CD8-positive, alpha-beta memory T cell (primary cell): Measurements from ENCODE around the gene CAT. TPM values are rescaled to one million over a fixed set of nuclear protein-coding genes. Genes with fewer than 3 reads are reported as not detected.

Experiments used
- CTCF ChIA-PET: fragments of 350-600 bp; sonication (Branson Sonifier 250); formaldehyde crosslinking; loops from one replicate; lab custom pipeline; 2021; ENCODE audit warnings: antibody characterized with exemption; lab: Charles Lee
- POLR2A ChIA-PET: fragments of 350-600 bp; sonication (Branson Sonifier 250); formaldehyde crosslinking; loops from one replicate; lab custom pipeline; 2021; ENCODE audit warnings: antibody characterized with exemption; lab: Charles Lee
- DNase-seq, 5 donors: peaks; one replicate each; pipeline versions ENCODE4 v3.0.0 to v3.0.0-alpha.2; 2020 to 2022; ENCODE audit warnings: mixed read lengths in 1 of 5
- H3K27ac ChIP-seq: one replicate; pipeline ENCODE4 v1.7.0; 2013; ENCODE audit warnings: low read depth, mild to moderate bottlenecking, low read length, moderate library complexity
- H3K27me3 ChIP-seq: 2 replicates; pipeline ENCODE4 v1.7.0; 2013; ENCODE audit warnings: low read length, mild to moderate bottlenecking; ENCODE audit not compliant: insufficient read depth, poor library complexity, severe bottlenecking
- H3K36me3 ChIP-seq: 2 replicates; pipeline ENCODE4 v1.7.0; 2013; ENCODE audit warnings: mild to moderate bottlenecking, low read length, moderate library complexity; ENCODE audit not compliant: insufficient read depth
- H3K4me1 ChIP-seq: 2 replicates; pipeline ENCODE4 v1.7.0; 2013; ENCODE audit warnings: mild to moderate bottlenecking, low read length, moderate library complexity; ENCODE audit not compliant: insufficient read depth
- H3K4me3 ChIP-seq: 2 replicates; pipeline ENCODE4 v1.7.0; 2013; ENCODE audit warnings: mild to moderate bottlenecking, low read length
- H3K9me3 ChIP-seq: 2 replicates; pipeline ENCODE4 v1.7.0; 2013; ENCODE audit warnings: mild to moderate bottlenecking, low read length
- H3K27ac Mint-ChIP-seq, 8 donors: one replicate each; pipeline ENCODE4 v1.8.0; 2020 to 2021; ENCODE audit warnings: mixed read lengths in 8 of 8, mild to moderate bottlenecking in 6 of 8, inconsistent platforms in 3 of 8, moderate library complexity in 3 of 8
- H3K27me3 Mint-ChIP-seq, 2 donors: one replicate each; pipeline ENCODE4 v1.8.0; 2020 to 2021; ENCODE audit warnings: mixed read lengths in 2 of 2, mild to moderate bottlenecking in 1 of 2, moderate library complexity in 1 of 2
- H3K36me3 Mint-ChIP-seq, 3 donors: one replicate each; pipeline ENCODE4 v1.8.0; 2020 to 2021; ENCODE audit warnings: mixed read lengths in 3 of 3, inconsistent platforms in 1 of 3, mild to moderate bottlenecking in 1 of 3
- H3K4me1 Mint-ChIP-seq, 3 donors: one replicate each; pipeline ENCODE4 v1.8.0; 2020 to 2021; ENCODE audit warnings: mixed read lengths in 3 of 3, inconsistent platforms in 1 of 3, mild to moderate bottlenecking in 1 of 3
- H3K4me3 Mint-ChIP-seq, 7 donors: one replicate each; pipeline ENCODE4 v1.8.0; 2020 to 2021; ENCODE audit warnings: mixed read lengths in 7 of 7, mild to moderate bottlenecking in 6 of 7, moderate library complexity in 4 of 7, inconsistent platforms in 2 of 7
- H3K9me3 Mint-ChIP-seq, 5 donors: one replicate each; pipeline ENCODE4 v1.8.0; 2020 to 2022; ENCODE audit warnings: mixed read lengths in 5 of 5, mild to moderate bottlenecking in 3 of 5, moderate library complexity in 2 of 5, inconsistent platforms in 1 of 5
- polyA plus RNA-seq: library from polyadenylated mRNA; unstranded; fragments of 300-500 nt; fragmentation: Illumina TruSeq; gene quantifications from one replicate; pipeline ENCODE4 v1.2.3, GENCODE V29; 2021
- total RNA-seq, 2 experiments: library from RNA; stranded (reverse); gene quantifications; one replicate each; pipeline ENCODE4 v1.2.3, GENCODE V29; 2021

Gene CAT
- total and polyA plus RNA-seq, 3 experiments from 2014 or later: 21.8 to 80.4 (median 23.4) TPM

- DNase-seq: no peak
- Mint-ChIP-seq H3K27ac (peak overlapping the region in 1 of 8 donors; percentile 45), H3K27me3 (peaks cover 9 to 46% of the 10 kb centered on the region in 2 donors)
These were observed 33.5 kb upstream of the CAT start for GRCh38 chr11:34405079-34405858.

GRCh38 chr11:34406413-34406812 is 32.3 kb upstream of the CAT start:
- no peak overlapping the region for H3K27ac ChIP-seq
- no peak overlapping the region for H3K4me3 Mint-ChIP-seq
- no peaks in the 10 kb centered on the region for H3K4me1 ChIP-seq
- CTCF ChIA-PET: no interaction called here
- peaks cover 5 to 14% (median 12%) of the 10 kb centered on the region in 3 donors for H3K4me1 Mint-ChIP-seq
- H3K9me3 Mint-ChIP-seq: no peaks in the 10 kb centered on the region
- peaks cover 9 to 50% of the 10 kb centered on the region in 2 donors for H3K27me3 Mint-ChIP-seq
- POLR2A ChIA-PET: no interaction called here
- H3K36me3 ChIP-seq: no peaks in the 10 kb centered on the region
- no peak overlapping the region for H3K4me3 ChIP-seq
- no peaks in the 10 kb centered on the region for H3K27me3 ChIP-seq
- H3K9me3 ChIP-seq: no peaks in the 10 kb centered on the region
- H3K27ac Mint-ChIP-seq: no peak overlapping the region
- DNase-seq: no peak
- H3K36me3 Mint-ChIP-seq: no peaks in the 10 kb centered on the region

More at GRCh38 chr11:34405079-34405858, 33.5 kb upstream of the CAT start:
- no peaks in the 10 kb centered on the region for H3K36me3 Mint-ChIP-seq
- CTCF ChIA-PET: interaction anchor here (0.9 kb wide), 1 partner anchor 62 kb away, joined by 3 read pairs; no protein-coding TSS in a partner anchor
- peak overlapping the region in 5 of 7 donors; percentile 3 to 68 (median 17) for H3K4me3 Mint-ChIP-seq
- H3K4me1 Mint-ChIP-seq: peaks cover 5 to 14% (median 12%) of the 10 kb centered on the region in 3 donors
- no peaks in the 10 kb centered on the region for H3K27me3 ChIP-seq
- H3K9me3 ChIP-seq: no peaks in the 10 kb centered on the region
- no peak overlapping the region for H3K4me3 ChIP-seq
- no peaks in the 10 kb centered on the region for H3K4me1 ChIP-seq
- H3K27ac ChIP-seq: no peak overlapping the region
- POLR2A ChIA-PET: no interaction called here
- H3K36me3 ChIP-seq: no peaks in the 10 kb centered on the region
- no peaks in the 10 kb centered on the region for H3K9me3 Mint-ChIP-seq

GRCh38 chr11:34407121-34407813 is 31.5 kb upstream of the CAT start:
- H3K4me3 Mint-ChIP-seq: no peak overlapping the region
- Histone ChIP-seq H3K36me3 (no peaks in the 10 kb centered on the region), H3K27ac (no peak overlapping the region), H3K9me3 (no peaks in the 10 kb centered on the region), H3K4me3 (no peak overlapping the region), H3K27me3 (no peaks in the 10 kb centered on the region), H3K4me1 (no peaks in the 10 kb centered on the region)
- ChIA-PET CTCF (no interaction called here), POLR2A (no interaction called here)
- no peaks in the 10 kb centered on the region for H3K9me3 Mint-ChIP-seq
- H3K27me3 Mint-ChIP-seq: peaks cover 9 to 53% of the 10 kb centered on the region in 2 donors
- no peak overlapping the region for H3K27ac Mint-ChIP-seq
- peaks cover 5 to 14% (median 12%) of the 10 kb centered on the region in 3 donors for H3K4me1 Mint-ChIP-seq
- H3K36me3 Mint-ChIP-seq: no peaks in the 10 kb centered on the region
- no peak for DNase-seq

GRCh38 chr11:34408580-34409172 is 30.1 kb upstream of the CAT start:
- H3K36me3 Mint-ChIP-seq: peaks cover 0 to 11% (median 0%) of the 10 kb centered on the region in 3 donors
- POLR2A ChIA-PET: no interaction called here
- CTCF ChIA-PET: no interaction called here
- peaks cover 11 to 61% of the 10 kb centered on the region in 2 donors for H3K27me3 Mint-ChIP-seq
- H3K36me3 ChIP-seq: no peaks in the 10 kb centered on the region
- H3K27ac ChIP-seq: no peak overlapping the region
- H3K9me3 Mint-ChIP-seq: peaks cover 0 to 11% (median 11%) of the 10 kb centered on the region in 5 donors
- H3K27ac Mint-ChIP-seq: no peak overlapping the region
- no peaks in the 10 kb centered on the region for H3K27me3 ChIP-seq
- no peak overlapping the region for H3K4me3 Mint-ChIP-seq
- H3K4me3 ChIP-seq: no peak overlapping the region
- H3K4me1 ChIP-seq: no peaks in the 10 kb centered on the region
- H3K9me3 ChIP-seq: no peaks in the 10 kb centered on the region
- peaks cover 5 to 14% (median 12%) of the 10 kb centered on the region in 3 donors for H3K4me1 Mint-ChIP-seq
- DNase-seq: no peak

- no peaks in the 10 kb centered on the region for H3K27me3 ChIP-seq
- peaks cover 9 to 66% of the 10 kb centered on the region in 2 donors for H3K27me3 Mint-ChIP-seq
These were observed 27.6 kb upstream of the CAT start for GRCh38 chr11:34411111-34411510.

GRCh38 chr11:34411791-34412190 is 26.9 kb upstream of the CAT start:
- CTCF ChIA-PET: no interaction called here
- Mint-ChIP-seq H3K4me1 (no peaks in the 10 kb centered on the region), H3K9me3 (peaks cover 7 to 23% (median 18%) of the 10 kb centered on the region in 5 donors), H3K27ac (no peak overlapping the region), H3K27me3 (peaks cover 10 to 65% of the 10 kb centered on the region in 2 donors), H3K4me3 (no peak overlapping the region), H3K36me3 (peaks cover 0 to 22% (median 0%) of the 10 kb centered on the region in 3 donors)
- no peak overlapping the region for H3K4me3 ChIP-seq
- no peak overlapping the region for H3K27ac ChIP-seq
- POLR2A ChIA-PET: no interaction called here
- no peaks in the 10 kb centered on the region for H3K27me3 ChIP-seq
- H3K36me3 ChIP-seq: no peaks in the 10 kb centered on the region
- DNase-seq: no peak
- no peaks in the 10 kb centered on the region for H3K9me3 ChIP-seq
- no peaks in the 10 kb centered on the region for H3K4me1 ChIP-seq

More at GRCh38 chr11:34411111-34411510, 27.6 kb upstream of the CAT start:
- Histone ChIP-seq H3K36me3 (no peaks in the 10 kb centered on the region), H3K4me1 (no peaks in the 10 kb centered on the region), H3K27ac (no peak overlapping the region), H3K4me3 (no peak overlapping the region), H3K9me3 (no peaks in the 10 kb centered on the region)
- DNase-seq: no peak
- H3K36me3 Mint-ChIP-seq: peaks cover 0 to 22% (median 0%) of the 10 kb centered on the region in 3 donors
- no peak overlapping the region for H3K27ac Mint-ChIP-seq
- POLR2A ChIA-PET: no interaction called here
- no peaks in the 10 kb centered on the region for H3K4me1 Mint-ChIP-seq
- CTCF ChIA-PET: no interaction called here
- no peak overlapping the region for H3K4me3 Mint-ChIP-seq
- H3K9me3 Mint-ChIP-seq: peaks cover 7 to 23% (median 18%) of the 10 kb centered on the region in 5 donors

GRCh38 chr11:34413263-34413662 is 25.5 kb upstream of the CAT start:
- Mint-ChIP-seq H3K9me3 (peaks cover 7 to 23% (median 18%) of the 10 kb centered on the region in 5 donors), H3K36me3 (peaks cover 0 to 22% (median 0%) of the 10 kb centered on the region in 3 donors), H3K27me3 (peaks cover 10 to 58% of the 10 kb centered on the region in 2 donors), H3K4me1 (no peaks in the 10 kb centered on the region), H3K27ac (no peak overlapping the region), H3K4me3 (no peak overlapping the region)
- no peak for DNase-seq
- no peaks in the 10 kb centered on the region for H3K4me1 ChIP-seq
- H3K27ac ChIP-seq: no peak overlapping the region
- CTCF ChIA-PET: interaction anchor here (0.9 kb wide), 1 partner anchor 55 kb away, joined by 3 read pairs; no protein-coding TSS in a partner anchor
- no peak overlapping the region for H3K4me3 ChIP-seq
- no peaks in the 10 kb centered on the region for H3K36me3 ChIP-seq
- POLR2A ChIA-PET: no interaction called here
- H3K27me3 ChIP-seq: no peaks in the 10 kb centered on the region
- H3K9me3 ChIP-seq: no peaks in the 10 kb centered on the region
